HCT116 (cell line): ENCODE data around the gene PPT2. TPM values are rescaled to one million over a fixed set of nuclear protein-coding genes. Genes with fewer than 3 reads are reported as not detected.

ENCODE experiments used
- ATAC-seq: fragments of 200-7000 bp; cut with Tn5 transposase; 2 replicates; pipeline ENCODE4 v1.9.1; 2020; ENCODE audit warnings: mild to moderate bottlenecking, moderate library complexity
- BruUV-seq: library from RNA; stranded (reverse); fragments of 400-500 nt; replicated peaks from 2 replicates; lab custom pipeline; 2021; lab: Mats Ljungman, UMichigan
- CTCF ChIA-PET: fragments of 300-600 bp; sonication (Branson Sonifier 250); formaldehyde crosslinking; loops from one replicate; lab custom pipeline; 2021; ENCODE audit warnings: antibody characterized with exemption; lab: Charles Lee
- POLR2A ChIA-PET: fragments of 300-600, 350-600 bp; sonication (Branson Sonifier 250); formaldehyde crosslinking; loops from one replicate; lab custom pipeline; 2021; ENCODE audit warnings: antibody characterized with exemption; lab: Charles Lee
- RAD21 ChIA-PET, 2 experiments: fragments of 300-600 bp; sonication (Branson Sonifier 250); formaldehyde crosslinking; loops; one replicate each; lab custom pipeline; 2023; ENCODE audit warnings: low total read pairs in 2 of 2; ENCODE audit not compliant: uncharacterized antibody in 2 of 2, unreplicated experiment in 2 of 2, low non-redundant PET in 1 of 2; lab: Charles Lee
- DNase-seq: peaks from one replicate; pipeline ENCODE4 v3.0.0-alpha.2; 2010; ENCODE audit warnings: low read depth, low spot score
- H2AFZ ChIP-seq: fragments of 200-600 bp; shearing (Covaris generic), sonication (generic); 2 replicates; pipeline ENCODE4 v1.6.1; 2017; ENCODE audit warnings: low read depth, mixed run types, mixed read lengths, antibody characterized with exemption, low read length; ENCODE audit not compliant: poor library complexity, severe bottlenecking
- H3K27ac ChIP-seq: 2 replicates; pipeline ENCODE4 v1.5.1; 2012; ENCODE audit warnings: low read depth, low read length
- H3K27me3 ChIP-seq: fragments of 200-600 bp; sonication (generic); 2 replicates; pipeline ENCODE4 v1.6.1; 2016; ENCODE audit warnings: mixed run types, low read length, mixed read lengths; ENCODE audit not compliant: insufficient read depth
- H3K36me3 ChIP-seq, 2 experiments: fragments of 200-500 bp in 1 of 2; fragments of 200-600 bp in 1 of 2; sonication (Bioruptor generic) in 1 of 2; sonication (generic) in 1 of 2; 2 replicates each; pipeline versions ENCODE4 v1.5.1 to v1.6.1; 2014 to 2016; ENCODE audit warnings: low read length in 2 of 2, inconsistent platforms in 1 of 2, mixed read lengths in 1 of 2, mixed run types in 1 of 2; ENCODE audit not compliant: insufficient read depth in 2 of 2, control insufficient read depth in 1 of 2
- H3K4me1 ChIP-seq, 2 experiments: fragments of 200-600 bp in 1 of 2; sonication (generic) in 1 of 2; 2 replicates each; pipeline versions ENCODE4 v1.5.1 to v1.6.1; 2012 to 2017; ENCODE audit warnings: low read length in 2 of 2, inconsistent platforms in 1 of 2, mild to moderate bottlenecking in 1 of 2, mixed read lengths in 1 of 2, mixed run types in 1 of 2, moderate library complexity in 1 of 2; ENCODE audit not compliant: insufficient read depth in 2 of 2, control insufficient read depth in 1 of 2
- H3K4me2 ChIP-seq: fragments of 200-600 bp; sonication (generic); 2 replicates; pipeline ENCODE4 v1.6.1; 2017; ENCODE audit warnings: mixed run types, low read length, mixed read lengths
- H3K4me3 ChIP-seq, 2 experiments: fragments of 200-600 bp in 1 of 2; sonication (generic) in 1 of 2; replicated peaks in 1 of 2; 2 replicates each; pipeline ENCODE4 v1.5.1; 2011 to 2016; ENCODE audit warnings: low read length in 2 of 2, control low read depth in 1 of 2, low read depth in 1 of 2, mild to moderate bottlenecking in 1 of 2, mixed read lengths in 1 of 2, mixed run types in 1 of 2
- H3K79me2 ChIP-seq: fragments of 200-600 bp; sonication (generic); 2 replicates; pipeline ENCODE4 v1.6.1; 2017; ENCODE audit warnings: mild to moderate bottlenecking, mixed run types, low read length, moderate library complexity, mixed read lengths; ENCODE audit not compliant: insufficient read depth
- H3K9ac ChIP-seq: fragments of 200-600 bp; sonication (generic); 2 replicates; pipeline ENCODE4 v1.6.1; 2016; ENCODE audit warnings: low read length, mixed read lengths
- H3K9me2 ChIP-seq: fragments of 200-600 bp; sonication (generic), shearing (Covaris generic); 2 replicates; pipeline ENCODE4 v1.6.1; 2017; ENCODE audit warnings: mixed run types, mild to moderate bottlenecking, moderate library complexity; ENCODE audit not compliant: insufficient read depth
- H3K9me3 ChIP-seq, 2 experiments: fragments of 200-500 bp in 1 of 2; fragments of 200-600 bp in 1 of 2; sonication (Bioruptor generic) in 1 of 2; sonication (generic) in 1 of 2; 2 replicates each; pipeline ENCODE4 v1.6.1; 2014 to 2017; ENCODE audit warnings: low read length in 2 of 2, mixed read lengths in 2 of 2, inconsistent platforms in 1 of 2, low read depth in 1 of 2, mild to moderate bottlenecking in 1 of 2, mixed run types in 1 of 2, moderate library complexity in 1 of 2; ENCODE audit not compliant: control insufficient read depth in 1 of 2, insufficient read depth in 1 of 2
- H4K20me1 ChIP-seq: fragments of 200-600 bp; sonication (generic), shearing (Covaris generic); 2 replicates; pipeline ENCODE4 v1.6.1; 2017; ENCODE audit warnings: mixed run types, mild to moderate bottlenecking, moderate library complexity; ENCODE audit not compliant: insufficient read depth
- POLR2A ChIP-seq: IDR thresholded peaks from 2 replicates; pipeline ENCODE4 v1.7.0; 2011; ENCODE audit warnings: borderline replicate concordance; ENCODE audit not compliant: insufficient read depth, insufficient read length; ENCODE audit errors: extremely low read depth
- RAD21 ChIP-seq: IDR thresholded peaks from 2 replicates; pipeline ENCODE4 v1.6.1; 2012; ENCODE audit warnings: low read depth, mild to moderate bottlenecking
- TCF7L2 ChIP-seq: IDR thresholded peaks from 2 replicates; pipeline ENCODE4 v1.7.0; 2011; ENCODE audit warnings: borderline replicate concordance, inconsistent platforms; ENCODE audit not compliant: insufficient read depth, insufficient read length; ENCODE audit errors: extremely low read depth
- ZFX ChIP-seq: fragments of 450-650 bp; IDR thresholded peaks from 2 replicates; pipeline ENCODE4 v1.6.1; 2017
- intact Hi-C: fragments of 100-400 bp; cut with micrococcal nuclease; formaldehyde crosslinking; loops from 2 replicates; pipeline ENCODE4 v1.10.0; 2022
- total RNA-seq: library from RNA; stranded (reverse); gene quantifications from one replicate; pipeline ENCODE4 v1.2.1, GENCODE V29; 2021; ENCODE audit not compliant: unreplicated experiment
- TF ChIP-seq, protein P1 (sequence below), 3 experiments: fragments of 200-600 bp in 1 of 3; sonication (generic) in 1 of 3; IDR thresholded peaks in 2 of 3; conservative IDR thresholded peaks in 1 of 3; 2 replicates each; pipeline ENCODE4 v1.5.1; 2012 to 2017; ENCODE audit warnings: low read depth in 2 of 3, low read length in 2 of 3, antibody characterized with exemption in 1 of 3, borderline replicate concordance in 1 of 3, control low read depth in 1 of 3, mild to moderate bottlenecking in 1 of 3, mixed read lengths in 1 of 3, mixed run types in 1 of 3, moderate library complexity in 1 of 3; ENCODE audit not compliant: insufficient read depth in 1 of 3
- TF ChIP-seq, protein P2 (sequence below): IDR thresholded peaks from 2 replicates; pipeline ENCODE4 v1.6.1; 2011; ENCODE audit warnings: mild to moderate bottlenecking, low read length, moderate library complexity; ENCODE audit not compliant: insufficient replicate concordance; ENCODE audit errors: extremely low read depth

PPT2 gene
- total RNA-seq, 1 experiment from 2014 or later: 21.0 TPM

DNA sequence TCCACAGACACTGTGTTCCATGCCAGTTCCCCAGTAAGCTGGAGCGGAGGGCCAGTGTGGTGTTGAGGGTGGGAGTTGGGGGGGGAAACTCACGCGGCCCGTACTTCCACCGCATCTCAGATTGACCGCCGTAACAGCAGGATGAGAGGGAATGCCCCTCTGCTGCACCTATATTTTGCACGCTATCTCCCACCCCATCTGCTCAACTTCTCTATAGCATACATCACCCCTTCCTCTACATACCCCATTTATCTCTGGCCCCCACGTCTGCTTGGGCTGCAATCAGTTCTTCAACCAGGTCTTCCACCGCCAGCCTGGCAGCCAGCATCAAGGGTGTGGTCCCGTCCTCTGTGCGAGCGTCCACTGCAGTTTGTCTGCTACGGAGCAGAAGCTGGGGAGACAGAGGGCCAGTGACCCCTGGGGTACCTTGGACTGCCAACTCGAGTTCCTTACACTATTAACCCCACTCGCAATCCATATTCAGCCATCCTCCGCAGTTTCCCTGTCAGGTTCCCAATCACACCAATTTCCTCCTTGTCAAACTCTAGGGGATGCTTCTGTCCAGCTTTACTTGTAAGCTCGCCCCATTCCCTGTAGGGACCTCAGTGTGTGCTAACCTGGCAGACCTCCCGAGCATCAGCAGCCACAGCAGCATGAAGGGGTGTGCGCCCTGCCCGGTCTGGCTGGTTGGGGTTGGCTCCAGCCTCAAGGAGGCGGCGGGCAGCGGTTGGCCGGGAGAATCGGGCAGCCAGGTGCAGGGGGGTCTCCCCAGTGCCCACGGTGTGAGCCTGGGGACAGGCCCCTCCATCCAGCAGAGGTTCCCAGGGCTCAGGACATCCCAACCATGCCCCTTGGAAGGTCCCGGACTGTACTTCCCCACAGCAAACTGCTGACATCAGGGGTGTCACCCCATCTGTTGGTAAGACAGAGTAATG, 43.0 kb downstream of the PPT2 start:
- no peak for TF ChIP-seq POLR2A
- no peak for TF ChIP-seq TCF7L2
- TF ChIP-seq RAD21: no peak
- TF ChIP-seq, protein P1, sequence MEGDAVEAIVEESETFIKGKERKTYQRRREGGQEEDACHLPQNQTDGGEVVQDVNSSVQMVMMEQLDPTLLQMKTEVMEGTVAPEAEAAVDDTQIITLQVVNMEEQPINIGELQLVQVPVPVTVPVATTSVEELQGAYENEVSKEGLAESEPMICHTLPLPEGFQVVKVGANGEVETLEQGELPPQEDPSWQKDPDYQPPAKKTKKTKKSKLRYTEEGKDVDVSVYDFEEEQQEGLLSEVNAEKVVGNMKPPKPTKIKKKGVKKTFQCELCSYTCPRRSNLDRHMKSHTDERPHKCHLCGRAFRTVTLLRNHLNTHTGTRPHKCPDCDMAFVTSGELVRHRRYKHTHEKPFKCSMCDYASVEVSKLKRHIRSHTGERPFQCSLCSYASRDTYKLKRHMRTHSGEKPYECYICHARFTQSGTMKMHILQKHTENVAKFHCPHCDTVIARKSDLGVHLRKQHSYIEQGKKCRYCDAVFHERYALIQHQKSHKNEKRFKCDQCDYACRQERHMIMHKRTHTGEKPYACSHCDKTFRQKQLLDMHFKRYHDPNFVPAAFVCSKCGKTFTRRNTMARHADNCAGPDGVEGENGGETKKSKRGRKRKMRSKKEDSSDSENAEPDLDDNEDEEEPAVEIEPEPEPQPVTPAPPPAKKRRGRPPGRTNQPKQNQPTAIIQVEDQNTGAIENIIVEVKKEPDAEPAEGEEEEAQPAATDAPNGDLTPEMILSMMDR (IDR thresholded peaks at IDR 0.05 in 2 of 3, conservative IDR thresholded peaks at IDR 0.05 in 1 of 3; ENCODE audit: borderline replicate concordance in 1 of 3, insufficient read depth in 1 of 3, low read depth in 2 of 3, low read length in 2 of 3): 0 out of 6 replicates have a peak, but pooled peaks of 1 of the 3 experiments have one; percentile 4
- TF ChIP-seq ZFX: no peak
- TF ChIP-seq, protein P2, sequence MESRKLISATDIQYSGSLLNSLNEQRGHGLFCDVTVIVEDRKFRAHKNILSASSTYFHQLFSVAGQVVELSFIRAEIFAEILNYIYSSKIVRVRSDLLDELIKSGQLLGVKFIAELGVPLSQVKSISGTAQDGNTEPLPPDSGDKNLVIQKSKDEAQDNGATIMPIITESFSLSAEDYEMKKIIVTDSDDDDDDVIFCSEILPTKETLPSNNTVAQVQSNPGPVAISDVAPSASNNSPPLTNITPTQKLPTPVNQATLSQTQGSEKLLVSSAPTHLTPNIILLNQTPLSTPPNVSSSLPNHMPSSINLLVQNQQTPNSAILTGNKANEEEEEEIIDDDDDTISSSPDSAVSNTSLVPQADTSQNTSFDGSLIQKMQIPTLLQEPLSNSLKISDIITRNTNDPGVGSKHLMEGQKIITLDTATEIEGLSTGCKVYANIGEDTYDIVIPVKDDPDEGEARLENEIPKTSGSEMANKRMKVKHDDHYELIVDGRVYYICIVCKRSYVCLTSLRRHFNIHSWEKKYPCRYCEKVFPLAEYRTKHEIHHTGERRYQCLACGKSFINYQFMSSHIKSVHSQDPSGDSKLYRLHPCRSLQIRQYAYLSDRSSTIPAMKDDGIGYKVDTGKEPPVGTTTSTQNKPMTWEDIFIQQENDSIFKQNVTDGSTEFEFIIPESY: no peak
- no peaks in the 10 kb centered on the region for H3K36me3 ChIP-seq
- BruUV-seq: no TSS peak
- peak overlapping the region; percentile 99 for H3K27ac ChIP-seq
- CTCF ChIA-PET: interaction anchor here (0.8 kb wide), 1 partner anchor 149 kb away, joined by 3 read pairs; no protein-coding TSS in a partner anchor
- DNase-seq (no peak), ATAC-seq (no peak)
- no peaks in the 10 kb centered on the region for H3K27me3 ChIP-seq
- H4K20me1 ChIP-seq: no peaks in the 10 kb centered on the region
- no peaks in the 10 kb centered on the region for H3K9me3 ChIP-seq
- intact Hi-C loops: loop anchor here (1.0 kb wide), 1 partner anchor 67 kb away; the partner anchor contains the start of gene FKBPL
- peak overlapping the region; percentile 97 for H3K9ac ChIP-seq
- peak overlapping the region; percentile 89 for H3K4me2 ChIP-seq
- no peaks in the 10 kb centered on the region for H3K79me2 ChIP-seq
- peak overlapping the region; percentile 70 to 76 for H3K4me3 ChIP-seq
- RAD21 ChIA-PET: no interaction called here
- no peaks in the 10 kb centered on the region for H3K9me2 ChIP-seq
- H2AFZ ChIP-seq: no peak overlapping the region
- POLR2A ChIA-PET: no interaction called here
- H3K4me1 ChIP-seq: peaks cover 21 to 45% of the 10 kb centered on the region in 2 experiments
